ENCODE data around the gene NIPAL4.

NIPAL4 gene

DNA sequence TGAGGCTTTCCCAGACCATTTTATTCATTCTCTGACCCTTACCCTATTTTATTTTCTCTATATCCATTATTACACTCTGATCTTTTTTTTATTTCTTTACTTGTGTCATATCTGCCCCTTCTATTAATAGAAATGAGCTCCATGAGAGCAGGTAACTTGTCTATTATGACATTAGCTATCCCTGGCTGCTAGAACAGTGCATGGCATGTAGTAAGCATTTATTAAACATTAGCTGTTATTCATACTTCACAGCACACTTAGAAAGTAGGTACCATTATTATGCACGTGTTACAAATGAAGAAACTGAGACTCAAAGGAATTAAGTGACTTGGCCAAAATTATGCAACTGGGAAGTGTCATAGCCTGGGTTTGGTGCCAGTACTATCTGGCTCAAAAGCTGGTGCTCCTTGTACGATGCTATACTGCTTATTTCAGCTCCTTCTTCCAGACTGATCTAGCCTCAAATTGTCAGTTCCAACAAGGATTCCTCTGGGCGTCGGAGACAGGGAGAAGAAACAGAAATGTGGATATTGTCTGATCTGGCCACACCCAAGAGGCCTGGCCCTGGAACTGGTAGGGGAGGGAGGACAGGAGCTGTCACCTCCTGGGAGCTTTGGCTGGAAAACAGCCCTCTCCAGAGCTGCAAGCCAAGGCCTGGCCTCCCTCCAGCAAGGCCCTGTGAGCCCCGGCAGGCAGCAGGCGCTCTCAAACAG lies 10.8 kb upstream of the NIPAL4 start:
- POLR2A ChIA-PET = no interaction called here
- CTCF ChIA-PET = interaction anchor here (0.9 to 1.7 kb wide), 2 partner anchors 23 to 28 kb away, joined by 3 to 6 read pairs; no protein-coding TSS in a partner anchor
- DNase-seq (ENCODE audit: extremely low spot score) = no peak
- no peak for TF ChIP-seq FOXM1 (IDR thresholded peaks at IDR 0.05; ENCODE audit: borderline replicate concordance)
- no peak for TF ChIP-seq HDGF (IDR thresholded peaks at IDR 0.05; ENCODE audit: borderline replicate concordance)
- TF ChIP-seq SUZ12 (IDR thresholded peaks at IDR 0.05) = no peak
- no peak for TF ChIP-seq ZNF384 (IDR thresholded peaks at IDR 0.05)
- TF ChIP-seq CTBP1 (IDR thresholded peaks at IDR 0.05; ENCODE audit: borderline replicate concordance) = no peak
- TF ChIP-seq PKNOX1 (IDR thresholded peaks at IDR 0.05) = no peak
- no peak for TF ChIP-seq FOXK2 (IDR thresholded peaks at IDR 0.05)
- TF ChIP-seq LEF1 (IDR thresholded peaks at IDR 0.05; ENCODE audit: borderline replicate concordance) = no peak
- no peak for TF ChIP-seq ELF4 (IDR thresholded peaks at IDR 0.05)
- no peak for TF ChIP-seq FOXA1 (IDR thresholded peaks at IDR 0.05)
- TF ChIP-seq SP1 (IDR thresholded peaks at IDR 0.05) = no peak
- TF ChIP-seq ARNT (IDR thresholded peaks at IDR 0.05) = no peak
- TF ChIP-seq L3MBTL2 (conservative IDR thresholded peaks at IDR 0.05) = no peak
- no peak for TF ChIP-seq BHLHE40 (IDR thresholded peaks at IDR 0.05; ENCODE audit: borderline replicate concordance)
- no peak for TF ChIP-seq TARDBP (IDR thresholded peaks at IDR 0.05)
- TF ChIP-seq NFRKB (IDR thresholded peaks at IDR 0.05) = no peak

DNA sequence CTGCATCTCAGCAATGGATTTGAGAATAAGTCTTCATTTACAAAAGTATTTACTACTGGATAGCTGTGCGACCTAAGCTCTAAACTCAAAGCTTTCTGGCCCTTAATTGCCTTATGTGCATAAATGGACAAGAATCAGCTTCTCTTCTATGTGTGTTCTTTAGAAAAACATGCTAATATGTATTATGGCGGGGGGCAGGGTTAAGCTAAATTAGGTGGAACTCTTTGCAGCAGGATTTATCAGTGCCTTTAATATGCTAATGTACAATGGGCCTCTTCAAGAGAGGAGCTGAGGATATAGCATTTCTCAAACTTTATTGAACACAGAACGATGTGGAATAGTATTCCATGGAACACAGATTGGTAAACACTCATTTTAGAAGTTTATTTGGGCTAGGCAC lies 10.0 kb upstream of the NIPAL4 start:
- CTCF ChIA-PET = interaction anchor here (1.7 kb wide), 1 partner anchor 27 kb away, joined by 6 read pairs; no protein-coding TSS in a partner anchor
- POLR2A ChIA-PET = no interaction called here
- DNase-seq (ENCODE audit: extremely low spot score) = no peak
- TF ChIP-seq NFRKB (IDR thresholded peaks at IDR 0.05) (no peak), FOXA1 (IDR thresholded peaks at IDR 0.05) (no peak), LEF1 (IDR thresholded peaks at IDR 0.05; ENCODE audit: borderline replicate concordance) (no peak), FOXM1 (IDR thresholded peaks at IDR 0.05; ENCODE audit: borderline replicate concordance) (no peak), ARNT (IDR thresholded peaks at IDR 0.05) (no peak), L3MBTL2 (conservative IDR thresholded peaks at IDR 0.05) (no peak), SP1 (IDR thresholded peaks at IDR 0.05) (no peak), ZNF384 (IDR thresholded peaks at IDR 0.05) (no peak), ELF4 (IDR thresholded peaks at IDR 0.05) (no peak), SUZ12 (IDR thresholded peaks at IDR 0.05) (no peak), HDGF (IDR thresholded peaks at IDR 0.05; ENCODE audit: borderline replicate concordance) (no peak), TARDBP (IDR thresholded peaks at IDR 0.05) (no peak)

DNA sequence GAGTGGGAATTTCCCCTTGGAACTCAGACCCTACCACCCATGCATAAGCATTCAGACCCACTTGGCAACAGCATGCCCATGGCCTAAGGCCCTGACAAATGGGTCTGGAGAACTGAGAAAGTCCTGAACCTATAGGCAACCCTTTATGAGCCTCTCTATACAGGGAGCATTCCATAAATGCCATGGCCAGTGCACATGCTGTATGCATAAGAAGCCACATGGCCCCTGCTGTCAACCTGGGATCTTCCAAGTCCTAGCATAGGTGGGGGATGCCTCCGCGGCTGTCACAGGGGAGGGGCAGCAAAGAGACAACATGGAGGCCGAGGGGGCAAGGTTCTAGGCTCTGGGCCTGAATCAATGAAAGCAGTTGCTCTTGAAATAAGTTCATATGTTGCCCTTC lies 8.2 kb upstream of the NIPAL4 start:
- no peak for DNase-seq (ENCODE audit: extremely low spot score)
- TF ChIP-seq LEF1 (IDR thresholded peaks at IDR 0.05; ENCODE audit: borderline replicate concordance) (no peak), TARDBP (IDR thresholded peaks at IDR 0.05) (no peak), ELF4 (IDR thresholded peaks at IDR 0.05) (no peak), HDGF (IDR thresholded peaks at IDR 0.05; ENCODE audit: borderline replicate concordance) (no peak), ARNT (IDR thresholded peaks at IDR 0.05) (no peak), FOXK2 (IDR thresholded peaks at IDR 0.05) (no peak), L3MBTL2 (conservative IDR thresholded peaks at IDR 0.05) (no peak), CTBP1 (IDR thresholded peaks at IDR 0.05; ENCODE audit: borderline replicate concordance) (no peak), NFRKB (IDR thresholded peaks at IDR 0.05) (no peak), FOXM1 (IDR thresholded peaks at IDR 0.05; ENCODE audit: borderline replicate concordance) (no peak), FOXA1 (IDR thresholded peaks at IDR 0.05) (no peak), SUZ12 (IDR thresholded peaks at IDR 0.05) (no peak), PKNOX1 (IDR thresholded peaks at IDR 0.05) (no peak), ZNF384 (IDR thresholded peaks at IDR 0.05) (no peak), SP1 (IDR thresholded peaks at IDR 0.05) (no peak), BHLHE40 (IDR thresholded peaks at IDR 0.05; ENCODE audit: borderline replicate concordance) (no peak)
- CTCF ChIA-PET = no interaction called here
- POLR2A ChIA-PET = no interaction called here

DNA sequence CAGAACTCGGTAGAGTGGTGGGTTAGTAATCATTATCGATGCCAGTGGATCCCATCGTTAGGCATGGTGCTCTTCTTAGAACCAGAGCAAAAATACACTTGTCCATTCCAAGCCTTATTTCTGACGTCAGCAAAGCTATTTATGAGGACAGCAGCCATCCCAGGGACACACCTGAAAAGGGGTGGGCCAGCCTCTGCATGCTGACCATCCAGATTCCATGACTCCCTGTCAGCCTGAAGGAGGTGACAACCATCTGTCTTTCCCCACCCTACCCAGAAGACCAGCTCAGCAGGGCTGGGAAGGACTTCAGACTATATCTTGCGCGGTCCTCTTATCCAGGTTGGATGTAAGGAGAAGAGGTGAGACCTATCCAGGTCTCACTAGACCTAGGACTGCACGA lies 5.7 kb upstream of the NIPAL4 start:
- ChIA-PET POLR2A (no interaction called here), CTCF (no interaction called here)
- no peak for DNase-seq (ENCODE audit: extremely low spot score)
- no peak for TF ChIP-seq SUZ12 (IDR thresholded peaks at IDR 0.05)
- TF ChIP-seq FOXA1 (IDR thresholded peaks at IDR 0.05) = no peak
- TF ChIP-seq ZNF384 (IDR thresholded peaks at IDR 0.05) = no peak
- no peak for TF ChIP-seq ELF4 (IDR thresholded peaks at IDR 0.05)
- no peak for TF ChIP-seq HDGF (IDR thresholded peaks at IDR 0.05; ENCODE audit: borderline replicate concordance)
- no peak for TF ChIP-seq CTBP1 (IDR thresholded peaks at IDR 0.05; ENCODE audit: borderline replicate concordance)
- no peak for TF ChIP-seq NFRKB (IDR thresholded peaks at IDR 0.05)
- no peak for TF ChIP-seq BHLHE40 (IDR thresholded peaks at IDR 0.05; ENCODE audit: borderline replicate concordance)
- no peak for TF ChIP-seq PKNOX1 (IDR thresholded peaks at IDR 0.05)
- TF ChIP-seq LEF1 (IDR thresholded peaks at IDR 0.05; ENCODE audit: borderline replicate concordance) = no peak
- TF ChIP-seq ARNT (IDR thresholded peaks at IDR 0.05) = no peak
- TF ChIP-seq FOXK2 (IDR thresholded peaks at IDR 0.05) = no peak
- TF ChIP-seq FOXM1 (IDR thresholded peaks at IDR 0.05; ENCODE audit: borderline replicate concordance) = no peak

DNA sequence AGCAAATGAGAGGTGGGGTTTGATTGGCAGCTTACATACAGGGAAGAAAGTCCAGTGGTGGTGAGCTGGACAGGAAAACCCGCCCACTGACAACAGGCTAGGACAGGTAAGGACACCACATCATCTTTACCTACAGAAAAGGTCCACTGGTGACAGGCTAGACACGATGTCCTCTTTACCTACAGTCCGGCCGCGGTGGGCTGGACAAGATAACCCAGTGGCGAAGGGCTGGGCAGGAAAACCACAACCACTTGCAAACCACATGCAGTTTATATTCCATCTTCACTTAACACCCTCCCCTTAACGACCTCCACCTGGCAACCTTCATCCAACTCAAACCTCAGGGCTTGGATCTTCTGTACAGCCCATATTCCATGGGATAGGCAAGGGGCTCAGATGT lies 5.0 kb upstream of the NIPAL4 start:
- DNase-seq (ENCODE audit: extremely low spot score) = no peak
- CTCF ChIA-PET = interaction anchor here (0.9 to 1.1 kb wide), 2 partner anchors 16 to 112 kb away, joined by 3 to 4 read pairs; no protein-coding TSS in a partner anchor
- POLR2A ChIA-PET = no interaction called here
- no peak for TF ChIP-seq HDGF (IDR thresholded peaks at IDR 0.05; ENCODE audit: borderline replicate concordance)
- no peak for TF ChIP-seq FOXA1 (IDR thresholded peaks at IDR 0.05)
- TF ChIP-seq L3MBTL2 (conservative IDR thresholded peaks at IDR 0.05) = no peak
- TF ChIP-seq PKNOX1 (IDR thresholded peaks at IDR 0.05) = 0 out of 2 replicates have a peak, but pooled peaks have one; percentile 10
